Activated CD4-positive, alpha-beta T cell treated with anti-CD3 and anti-CD28 coated beads, Interleukin-2, amount 10 ng/mL, durations not matched to agents 7 days and 5 days (primary cell): ENCODE data around the gene ABTB1. TPM values are rescaled to one million over a fixed set of nuclear protein-coding genes. Genes with fewer than 3 reads are reported as not detected.
"Not testable (repeated sequence)": the region's sequence is repeated elsewhere in the genome, so short reads cannot be mapped to it uniquely, and the experiment has no call there.

Source experiments
- CTCF ChIA-PET: fragments of 350-600 bp; sonication (Branson Sonifier 250); formaldehyde crosslinking; loops from one replicate; lab custom pipeline; 2021; ENCODE audit warnings: antibody characterized with exemption; lab: Charles Lee
- POLR2A ChIA-PET: fragments of 350-600 bp; sonication (Branson Sonifier 250); formaldehyde crosslinking; loops from one replicate; lab custom pipeline; 2021; ENCODE audit warnings: antibody characterized with exemption; lab: Charles Lee
- DNase-seq: peaks from one replicate; pipeline ENCODE4 v3.0.0-alpha.2; 2020
- H3K27ac Mint-ChIP-seq: one replicate; pipeline ENCODE4 v1.8.0; 2021; ENCODE audit warnings: mild to moderate bottlenecking, moderate library complexity, mixed read lengths
- H3K27me3 Mint-ChIP-seq: one replicate; pipeline ENCODE4 v1.8.0; 2021; ENCODE audit warnings: mixed read lengths
- H3K36me3 Mint-ChIP-seq: one replicate; pipeline ENCODE4 v1.8.0; 2021; ENCODE audit warnings: low read depth, mixed read lengths
- H3K4me1 Mint-ChIP-seq: one replicate; pipeline ENCODE4 v1.8.0; 2021; ENCODE audit warnings: mixed read lengths
- H3K4me3 Mint-ChIP-seq: one replicate; pipeline ENCODE4 v1.8.0; 2021; ENCODE audit warnings: mild to moderate bottlenecking, moderate library complexity, mixed read lengths
- H3K9me3 Mint-ChIP-seq: one replicate; pipeline ENCODE4 v1.8.0; 2021; ENCODE audit warnings: mixed read lengths
- total RNA-seq, 2 experiments: library from RNA; stranded (reverse); gene quantifications; one replicate each; pipeline ENCODE4 v1.2.3, GENCODE V29; 2021

ABTB1 gene
- total RNA-seq, 2 experiments from 2014 or later = 24.3 to 29.5 TPM

GRCh38 chr3:127678315-127678599, 5.5 kb downstream of the ABTB1 start:
- ChIA-PET POLR2A (no interaction called here), CTCF (no interaction called here)
- Mint-ChIP-seq H3K27ac (no peak overlapping the region), H3K4me3 (no peak overlapping the region), H3K36me3 (peaks cover 2% of the 10 kb centered on the region), H3K9me3 (no peaks in the 10 kb centered on the region), H3K27me3 (no peaks in the 10 kb centered on the region), H3K4me1 (peaks cover 12% of the 10 kb centered on the region)
- DNase-seq = no peak

- no peaks in the 10 kb centered on the region for H3K9me3 Mint-ChIP-seq
- POLR2A ChIA-PET = interaction anchor here (0.5 kb wide), 1 partner anchor 81 kb away, joined by 3 read pairs; no protein-coding TSS in a partner anchor
- no peak overlapping the region for H3K4me3 Mint-ChIP-seq
- peaks cover 2% of the 10 kb centered on the region for H3K36me3 Mint-ChIP-seq
- H3K27me3 Mint-ChIP-seq = no peaks in the 10 kb centered on the region
- peaks cover 12% of the 10 kb centered on the region for H3K4me1 Mint-ChIP-seq
- DNase-seq = no peak
- no peak overlapping the region for H3K27ac Mint-ChIP-seq
- CTCF ChIA-PET = interaction anchor here (0.5 to 3.0 kb wide), 3 partner anchors 8 to 17 kb away, joined by 3 to 12 read pairs (median 4); no protein-coding TSS in a partner anchor
Observed at GRCh38 chr3:127678611-127679533, 6.1 kb downstream of the ABTB1 start.

GRCh38 chr3:127679534-127680145, 6.9 kb downstream of the ABTB1 start:
- POLR2A ChIA-PET = interaction anchor here (0.5 kb wide), 1 partner anchor 82 kb away, joined by 3 read pairs; no protein-coding TSS in a partner anchor
- Mint-ChIP-seq H3K27ac (no peak overlapping the region), H3K9me3 (no peaks in the 10 kb centered on the region), H3K4me1 (peaks cover 7% of the 10 kb centered on the region), H3K4me3 (no peak overlapping the region), H3K27me3 (no peaks in the 10 kb centered on the region), H3K36me3 (peaks cover 2% of the 10 kb centered on the region)
- CTCF ChIA-PET = interaction anchor here (0.5 to 3.0 kb wide), 3 partner anchors 8 to 17 kb away, joined by 3 to 12 read pairs (median 4); no protein-coding TSS in a partner anchor
- no peak for DNase-seq

GRCh38 chr3:127680146-127680661, 7.5 kb downstream of the ABTB1 start:
- ChIA-PET CTCF (interaction anchor here (1.6 to 3.0 kb wide), 2 partner anchors 9 to 16 kb away, joined by 4 to 12 read pairs; no protein-coding TSS in a partner anchor), POLR2A (no interaction called here)
- H3K4me3 Mint-ChIP-seq = no peak overlapping the region
- peaks cover 6% of the 10 kb centered on the region for H3K4me1 Mint-ChIP-seq
- H3K27ac Mint-ChIP-seq = no peak overlapping the region
- no peaks in the 10 kb centered on the region for H3K9me3 Mint-ChIP-seq
- H3K27me3 Mint-ChIP-seq = no peaks in the 10 kb centered on the region
- peaks cover 2% of the 10 kb centered on the region for H3K36me3 Mint-ChIP-seq
- no peak for DNase-seq

- no peak overlapping the region for H3K4me3 Mint-ChIP-seq
- no peak overlapping the region for H3K27ac Mint-ChIP-seq
- no peak for DNase-seq
- H3K36me3 Mint-ChIP-seq = peaks cover 2% of the 10 kb centered on the region
- H3K4me1 Mint-ChIP-seq = peaks cover 6% of the 10 kb centered on the region
- POLR2A ChIA-PET = no interaction called here
- no peaks in the 10 kb centered on the region for H3K27me3 Mint-ChIP-seq
- no peaks in the 10 kb centered on the region for H3K9me3 Mint-ChIP-seq
- CTCF ChIA-PET = interaction anchor here (3.0 kb wide), 1 partner anchor 15 kb away, joined by 12 read pairs; no protein-coding TSS in a partner anchor
Observed at GRCh38 chr3:127680798-127681221, 8.1 kb downstream of the ABTB1 start.

- H3K4me1 Mint-ChIP-seq, H3K9me3 Mint-ChIP-seq, H3K36me3 Mint-ChIP-seq, H3K27ac Mint-ChIP-seq, H3K4me3 Mint-ChIP-seq, POLR2A ChIA-PET, H3K27me3 Mint-ChIP-seq, DNase-seq: not testable (repeated sequence)
- CTCF ChIA-PET = interaction anchor here (0.7 to 1.1 kb wide), 5 partner anchors 97 to 191 kb away, joined by 3 to 5 read pairs (median 4); no protein-coding TSS in a partner anchor
Observed at GRCh38 chr3:127682175-127682554, 9.4 kb downstream of the ABTB1 start.

GRCh38 chr3:127682561-127682960, 9.8 kb downstream of the ABTB1 start:
- Mint-ChIP-seq H3K36me3 (peaks cover 2% of the 10 kb centered on the region), H3K4me1 (peaks cover 6% of the 10 kb centered on the region), H3K9me3 (no peaks in the 10 kb centered on the region), H3K4me3 (no peak overlapping the region), H3K27me3 (no peaks in the 10 kb centered on the region), H3K27ac (no peak overlapping the region)
- POLR2A ChIA-PET = no interaction called here
- CTCF ChIA-PET = interaction anchor here (0.7 to 1.1 kb wide), 3 partner anchors 97 to 190 kb away, joined by 3 to 5 read pairs (median 4); no protein-coding TSS in a partner anchor
- no peak for DNase-seq

GRCh38 chr3:127684871-127685707, 12.3 kb downstream of the ABTB1 start:
- H3K4me1 Mint-ChIP-seq = peaks cover 6% of the 10 kb centered on the region
- no peak overlapping the region for H3K27ac Mint-ChIP-seq
- H3K4me3 Mint-ChIP-seq = no peak overlapping the region
- POLR2A ChIA-PET = no interaction called here
- H3K9me3 Mint-ChIP-seq = no peaks in the 10 kb centered on the region
- no peak for DNase-seq
- CTCF ChIA-PET = no interaction called here
- H3K36me3 Mint-ChIP-seq = no peaks in the 10 kb centered on the region
- no peaks in the 10 kb centered on the region for H3K27me3 Mint-ChIP-seq

- Mint-ChIP-seq H3K9me3 (no peaks in the 10 kb centered on the region), H3K4me1 (peaks cover 6% of the 10 kb centered on the region), H3K27me3 (no peaks in the 10 kb centered on the region), H3K36me3 (no peaks in the 10 kb centered on the region), H3K27ac (no peak overlapping the region), H3K4me3 (no peak overlapping the region)
- ChIA-PET POLR2A (no interaction called here), CTCF (no interaction called here)
- DNase-seq = no peak
Observed at GRCh38 chr3:127685708-127686511, 13.2 kb downstream of the ABTB1 start.

- POLR2A ChIA-PET = no interaction called here
- H3K9me3 Mint-ChIP-seq = no peaks in the 10 kb centered on the region
- CTCF ChIA-PET = no interaction called here
Observed at GRCh38 chr3:127686512-127686894, 13.8 kb downstream of the ABTB1 start.

GRCh38 chr3:127687228-127687737, 14.5 kb downstream of the ABTB1 start:
- Mint-ChIP-seq H3K4me3 (no peak overlapping the region), H3K36me3 (no peaks in the 10 kb centered on the region), H3K9me3 (no peaks in the 10 kb centered on the region), H3K27me3 (no peaks in the 10 kb centered on the region), H3K27ac (no peak overlapping the region), H3K4me1 (peaks cover 6% of the 10 kb centered on the region)
- DNase-seq = no peak
- ChIA-PET POLR2A (no interaction called here), CTCF (interaction anchor here (0.5 kb wide), 1 partner anchor 55 kb away, joined by 3 read pairs; no protein-coding TSS in a partner anchor)

More at GRCh38 chr3:127686512-127686894, 13.8 kb downstream of the ABTB1 start:
- H3K36me3 Mint-ChIP-seq = no peaks in the 10 kb centered on the region
- H3K4me3 Mint-ChIP-seq = no peak overlapping the region
- DNase-seq = no peak
- peaks cover 6% of the 10 kb centered on the region for H3K4me1 Mint-ChIP-seq
- H3K27ac Mint-ChIP-seq = no peak overlapping the region
- H3K27me3 Mint-ChIP-seq = no peaks in the 10 kb centered on the region
